IPS-NIHi7 (cell line): ENCODE measurements around the gene MARF1.
"Not testable (repeated sequence)": the region's sequence is repeated elsewhere in the genome, so short reads cannot be mapped to it uniquely, and the experiment has no call there.

ENCODE experiments used
- DNase-seq: peaks from one replicate; pipeline ENCODE4 v3.0.0; 2012; ENCODE audit warnings: mixed read lengths; ENCODE audit errors: extremely low spot score

Gene MARF1

GRCh38 chr16:15573274-15573895 lies 69.6 kb downstream of the MARF1 start:
- no peak for DNase-seq

GRCh38 chr16:15572329-15573001 lies 70.5 kb downstream of the MARF1 start:
- no peak for DNase-seq

- no peak for DNase-seq
These were observed 71.4 kb downstream of the MARF1 start for GRCh38 chr16:15571557-15571956.

- DNase-seq, result not testable (repeated sequence)
These were observed 72.3 kb downstream of the MARF1 start for GRCh38 chr16:15570666-15571065.

- DNase-seq, result no peak
These were observed 75.1 kb downstream of the MARF1 start for GRCh38 chr16:15567823-15568222.

GRCh38 chr16:15566095-15566494 lies 76.9 kb downstream of the MARF1 start:
- DNase-seq, result no peak

GRCh38 chr16:15564604-15565339 lies 78.2 kb downstream of the MARF1 start:
- no peak for DNase-seq

- DNase-seq, result no peak
These were observed 83.8 kb downstream of the MARF1 start for GRCh38 chr16:15559176-15559575.

GRCh38 chr16:15557258-15557657 lies 85.7 kb downstream of the MARF1 start:
- no peak for DNase-seq

GRCh38 chr16:15556130-15556529 lies 86.8 kb downstream of the MARF1 start:
- no peak for DNase-seq

GRCh38 chr16:15553313-15554088 lies 89.5 kb downstream of the MARF1 start:
- no peak for DNase-seq

- no peak for DNase-seq
These were observed 90.4 kb downstream of the MARF1 start for GRCh38 chr16:15552507-15552906.

GRCh38 chr16:15548482-15548891 lies 94.5 kb downstream of the MARF1 start:
- DNase-seq, result no peak

GRCh38 chr16:15547768-15548096 lies 95.2 kb downstream of the MARF1 start:
- DNase-seq, result no peak

- not testable (repeated sequence) for DNase-seq
These were observed 95.7 kb downstream of the MARF1 start for GRCh38 chr16:15547072-15547767.

- no peak for DNase-seq
These were observed 97.4 kb downstream of the MARF1 start for GRCh38 chr16:15545544-15545943.

- no peak for DNase-seq
These were observed 98.5 kb downstream of the MARF1 start for GRCh38 chr16:15544405-15544804.
